H1 (cell line): Measurements from ENCODE around the gene GLB1L3. TPM values are rescaled to one million over a fixed set of nuclear protein-coding genes. Genes with fewer than 3 reads are reported as not detected.

ENCODE experiments used
- CTCF ChIA-PET: fragments of 300-600 bp; sonication (Branson Sonifier 250); formaldehyde crosslinking; loops from one replicate; lab custom pipeline; 2021; ENCODE audit not compliant: partially characterized antibody; lab: Charles Lee
- POLR2A ChIA-PET: fragments of 300-600 bp; sonication (Branson Sonifier 250); formaldehyde crosslinking; loops from one replicate; lab custom pipeline; 2021; ENCODE audit warnings: inconsistent platforms; ENCODE audit not compliant: partially characterized antibody; lab: Charles Lee
- DNase-seq, 2 experiments: peaks; one replicate each; pipeline versions ENCODE4 v3.0.0 to v3.0.0-alpha.2; 2010 to 2022; ENCODE audit warnings: low spot score in 2 of 2, low read depth in 1 of 2, mixed read lengths in 1 of 2
- FAIRE-seq: peaks from 2 replicates; lab custom pipeline; 2011; peaks lifted over from hg19 to GRCh38; lab: Jason Lieb, UNC
- H2AFZ ChIP-seq: 2 replicates; pipeline ENCODE4 v1.8.1; 2012; ENCODE audit warnings: low read length, inconsistent platforms
- H2AK5ac ChIP-seq: 2 replicates; pipeline ENCODE4 v1.6.1; 2013; ENCODE audit warnings: low read depth, low read length
- H2BK120ac ChIP-seq: replicated peaks from 2 replicates; pipeline ENCODE3; 2013; ENCODE audit warnings: low read depth, low read length, inconsistent platforms
- H2BK12ac ChIP-seq: 2 replicates; pipeline ENCODE4 v1.6.1; 2013; ENCODE audit warnings: low read depth, low read length
- H2BK15ac ChIP-seq: 2 replicates; pipeline ENCODE4 v1.6.1; 2013; ENCODE audit warnings: low read length
- H2BK20ac ChIP-seq: 2 replicates; pipeline ENCODE4 v1.6.1; 2013; ENCODE audit warnings: low read length
- H2BK5ac ChIP-seq: 2 replicates; pipeline ENCODE4 v1.6.1; 2013; ENCODE audit warnings: low read depth, low read length
- H3K14ac ChIP-seq: 2 replicates; pipeline ENCODE4 v1.6.1; 2013; ENCODE audit warnings: inconsistent platforms; ENCODE audit not compliant: insufficient read length
- H3K18ac ChIP-seq: 2 replicates; pipeline ENCODE4 v1.6.1; 2013; ENCODE audit warnings: low read length; ENCODE audit errors: extremely low read depth
- H3K23ac ChIP-seq: 2 replicates; pipeline ENCODE4 v1.6.1; 2013; ENCODE audit warnings: inconsistent platforms; ENCODE audit not compliant: insufficient read length
- H3K23me2 ChIP-seq: 2 replicates; pipeline ENCODE4 v1.6.1; 2013; ENCODE audit warnings: low read depth, low read length
- H3K27ac ChIP-seq: 2 replicates; pipeline ENCODE4 v1.6.1; 2011; ENCODE audit warnings: low read depth, low read length, inconsistent platforms
- H3K27me3 ChIP-seq, 4 experiments: replicated peaks in 1 of 4; 1 replicate in 1 of 4; 2 replicates in 3 of 4; pipeline versions ENCODE4 v1.6.1 to v1.8.1; 2011 to 2013; ENCODE audit warnings: low read length in 3 of 4, mild to moderate bottlenecking in 3 of 4, inconsistent platforms in 2 of 4, mixed read lengths in 2 of 4, moderate library complexity in 1 of 4; ENCODE audit not compliant: control insufficient read depth in 3 of 4, insufficient read depth in 3 of 4; ENCODE audit errors: extremely low read depth in 1 of 4
- H3K36me3 ChIP-seq, 4 experiments: 2 replicates each; pipeline versions ENCODE4 v1.6.1 to v1.8.1; 2011 to 2013; ENCODE audit warnings: mild to moderate bottlenecking in 4 of 4, low read length in 3 of 4, moderate library complexity in 2 of 4, control low read depth in 1 of 4, inconsistent platforms in 1 of 4; ENCODE audit not compliant: insufficient read depth in 4 of 4, control insufficient read depth in 2 of 4
- H3K4ac ChIP-seq: replicated peaks from 2 replicates; pipeline ENCODE3; 2013; ENCODE audit warnings: low read length, low read depth, mixed read lengths, inconsistent platforms; ENCODE audit not compliant: insufficient read length
- H3K4me1 ChIP-seq, 4 experiments: replicated peaks in 1 of 4; 1 replicate in 1 of 4; 2 replicates in 3 of 4; pipeline versions ENCODE4 v1.6.1 to v1.8.1; 2011 to 2013; ENCODE audit warnings: low read length in 3 of 4, inconsistent platforms in 2 of 4, mixed read lengths in 1 of 4; ENCODE audit not compliant: insufficient read depth in 4 of 4, control insufficient read depth in 3 of 4
- H3K4me2 ChIP-seq, 2 experiments: 2 replicates each; pipeline versions ENCODE4 v1.6.1 to v1.8.1; 2011 to 2013; ENCODE audit warnings: low read depth in 2 of 2, low read length in 2 of 2, control low read depth in 1 of 2, inconsistent platforms in 1 of 2, mild to moderate bottlenecking in 1 of 2; ENCODE audit not compliant: insufficient read depth in 1 of 2
- H3K4me3 ChIP-seq, 4 experiments: fragments of 200-600, 300-600 bp in 1 of 4; sonication (generic), shearing (Covaris generic), sonication (Bioruptor Twin) in 1 of 4; 2 replicates each; pipeline versions ENCODE4 v1.5.1 to v1.8.1; 2011 to 2016; ENCODE audit warnings: low read length in 4 of 4, low read depth in 3 of 4, control low read depth in 2 of 4, inconsistent platforms in 2 of 4, mild to moderate bottlenecking in 2 of 4, mixed read lengths in 1 of 4, moderate library complexity in 1 of 4; ENCODE audit not compliant: insufficient read depth in 2 of 4; ENCODE audit errors: extremely low read depth in 1 of 4
- H3K56ac ChIP-seq: replicated peaks from 2 replicates; pipeline ENCODE3; 2013; ENCODE audit warnings: low read depth, mild to moderate bottlenecking, mixed read lengths, low read length, inconsistent platforms; ENCODE audit not compliant: insufficient read length
- H3K79me1 ChIP-seq: 2 replicates; pipeline ENCODE4 v1.6.1; 2013; ENCODE audit warnings: low read depth, low read length, control low read depth
- H3K79me2 ChIP-seq, 2 experiments: 2 replicates each; pipeline versions ENCODE4 v1.6.1 to v1.8.1; 2012 to 2013; ENCODE audit warnings: low read length in 2 of 2, mild to moderate bottlenecking in 2 of 2, inconsistent platforms in 1 of 2; ENCODE audit not compliant: insufficient read depth in 2 of 2, control insufficient read depth in 1 of 2
- H3K9ac ChIP-seq, 4 experiments: replicated peaks in 1 of 4; 1 replicate in 1 of 4; 2 replicates in 3 of 4; pipeline versions ENCODE4 v1.6.1 to v1.8.1; 2011 to 2013; ENCODE audit warnings: low read depth in 3 of 4, low read length in 3 of 4, control low read depth in 2 of 4, mild to moderate bottlenecking in 2 of 4, moderate library complexity in 2 of 4, inconsistent platforms in 1 of 4; ENCODE audit errors: extremely low read depth in 1 of 4
- H3K9me3 ChIP-seq, 2 experiments: 2 replicates each; pipeline versions ENCODE4 v1.6.1 to v1.8.1; 2012 to 2013; ENCODE audit warnings: mild to moderate bottlenecking in 2 of 2, moderate library complexity in 2 of 2, control low read depth in 1 of 2, inconsistent platforms in 1 of 2, low read depth in 1 of 2, low read length in 1 of 2, mixed read lengths in 1 of 2; ENCODE audit not compliant: insufficient read depth in 2 of 2
- H4K20me1 ChIP-seq, 2 experiments: replicated peaks in 1 of 2; 2 replicates each; pipeline versions ENCODE3 to v1.8.1; 2011 to 2013; ENCODE audit warnings: inconsistent platforms in 2 of 2, low read length in 2 of 2, mild to moderate bottlenecking in 1 of 2; ENCODE audit not compliant: insufficient read depth in 2 of 2, control insufficient read depth in 1 of 2
- H4K5ac ChIP-seq: 2 replicates; pipeline ENCODE4 v1.6.1; 2013; ENCODE audit warnings: low read length, low read depth, mixed read lengths, inconsistent platforms; ENCODE audit not compliant: insufficient read length
- H4K8ac ChIP-seq: 2 replicates; pipeline ENCODE4 v1.8.0; 2013; ENCODE audit warnings: mild to moderate bottlenecking, moderate library complexity, low read length, inconsistent platforms; ENCODE audit not compliant: insufficient read depth; ENCODE audit errors: extremely low read depth
- H4K91ac ChIP-seq: replicated peaks from 2 replicates; pipeline ENCODE3; 2013; ENCODE audit warnings: low read length, mixed read lengths, inconsistent platforms; ENCODE audit not compliant: insufficient read length
- ATF2 ChIP-seq: IDR thresholded peaks from 2 replicates; pipeline ENCODE4 v1.6.1; 2012; ENCODE audit warnings: low read length, inconsistent platforms
- CBX5 ChIP-seq: fragments of 300-800, 300-1000 bp; sonication (generic); IDR thresholded peaks from 2 replicates; pipeline ENCODE4 v1.7.1; 2016; ENCODE audit warnings: antibody characterized with exemption, low read length, low read depth
- EGR1 ChIP-seq: IDR thresholded peaks from 2 replicates; pipeline ENCODE4 v1.6.1; 2011; ENCODE audit warnings: low read depth, low read length, borderline replicate concordance
- MAFK ChIP-seq: IDR thresholded peaks from 2 replicates; pipeline ENCODE4 v1.6.1; 2012; ENCODE audit warnings: low read depth, mild to moderate bottlenecking, improper control_type of control experiment, low read length
- POLR2A ChIP-seq, 2 experiments: IDR thresholded peaks; 1 replicate in 1 of 2; 2 replicates in 1 of 2; pipeline ENCODE4 v1.6.1; 2011; ENCODE audit warnings: low read depth in 2 of 2, low read length in 2 of 2, mild to moderate bottlenecking in 2 of 2; ENCODE audit errors: control extremely low read depth in 1 of 2
- RAD21 ChIP-seq, 2 experiments: IDR thresholded peaks in 1 of 2; conservative IDR thresholded peaks in 1 of 2; 2 replicates each; pipeline ENCODE4 v1.6.1; 2011; ENCODE audit warnings: low read depth in 2 of 2, low read length in 2 of 2, improper control_type of control experiment in 1 of 2, inconsistent platforms in 1 of 2, mild to moderate bottlenecking in 1 of 2, moderate library complexity in 1 of 2
- RFX5 ChIP-seq: IDR thresholded peaks from 2 replicates; pipeline ENCODE4 v1.6.1; 2011; ENCODE audit warnings: low read depth, low read length, improper control_type of control experiment, borderline replicate concordance
- SP1 ChIP-seq: IDR thresholded peaks from 2 replicates; pipeline ENCODE4 v1.6.1; 2011; ENCODE audit warnings: low read depth, low read length
- SP4 ChIP-seq: IDR thresholded peaks from 2 replicates; pipeline ENCODE4 v1.6.1; 2012; ENCODE audit warnings: low read length, inconsistent platforms
- TAF7 ChIP-seq: optimal IDR thresholded peaks from 2 replicates; pipeline ENCODE3; 2011; ENCODE audit warnings: low read depth, mild to moderate bottlenecking, inconsistent platforms, low read length, moderate library complexity, borderline replicate concordance
- TBP ChIP-seq: IDR thresholded peaks from 2 replicates; pipeline ENCODE4 v1.6.1; 2011; ENCODE audit warnings: low read depth, low read length, improper control_type of control experiment
- TEAD4 ChIP-seq: IDR thresholded peaks from 2 replicates; pipeline ENCODE4 v1.6.1; 2012; ENCODE audit warnings: low read depth, low read length, inconsistent platforms, mixed read lengths
- YY1 ChIP-seq: IDR thresholded peaks from 2 replicates; pipeline ENCODE4 v1.6.1; 2011; ENCODE audit warnings: low read depth, mild to moderate bottlenecking, low read length
- WGBS, 2 experiments: shearing (Covaris generic) in 1 of 2; methylation state at CpG; one replicate each; pipeline versions ENCODE4 v1.1.6 to v1.1.7; 2013 to 2015; ENCODE audit warnings: low lambda C conversion rate in 2 of 2, mixed read lengths in 2 of 2, inconsistent platforms in 1 of 2, low coverage in 1 of 2, missing lambda C conversion rate in 1 of 2; ENCODE audit not compliant: insufficient replicate concordance in 2 of 2, insufficient coverage in 1 of 2, insufficient read length in 1 of 2; ENCODE audit errors: extremely low coverage in 1 of 2, missing lambda C conversion rate in 1 of 2; 5-methylcytosine and 5-hydroxymethylcytosine counted together
- polyA plus RNA-seq, 7 experiments: library from polyadenylated mRNA; depleted of rRNA in 3 of 7; stranded (reverse) in 5 of 7; unstranded in 2 of 7; fragments of >200 nt in 5 of 7; fragments of 200-250 nt in 2 of 7; gene quantifications; 1 replicate in 5 of 7; 2 replicates in 1 of 7; 4 replicates in 1 of 7; pipeline versions ENCODE4 v1.2.1 to v1.2.3, GENCODE V29; 2011 to 2013; ENCODE audit warnings: missing spikeins in 2 of 7, mixed read lengths in 2 of 7
- total RNA-seq: library from RNA; stranded (reverse); fragmentation: NEBNext Ultra II Directional; extraction: Animal tissue kit (Norgen Biotek cat#: 25700); gene quantifications from 2 replicates; pipeline ENCODE4 v1.2.1, GENCODE V29; 2021

Gene GLB1L3
- total and polyA plus RNA-seq, 2 of the 8 experiments (the other 6 are each of a cell fraction or from before 2014, with no cell fraction given): 14.9 to 33.2 TPM

- H2BK15ac ChIP-seq: no peak overlapping the region
- no peak overlapping the region for H4K5ac ChIP-seq
- H2AFZ ChIP-seq: no peak overlapping the region
- no peaks in the 10 kb centered on the region for H3K23me2 ChIP-seq
- peaks cover 6 to 15% (median 9%) of the 10 kb centered on the region in 4 experiments; a peak in 7 of 8 replicates for H3K36me3 ChIP-seq
- H2AK5ac ChIP-seq: no peak overlapping the region
- no peak overlapping the region for H3K23ac ChIP-seq
- no peak overlapping the region for H4K8ac ChIP-seq
- no peak overlapping the region for H3K4me2 ChIP-seq
- H3K79me2 ChIP-seq: no peaks in the 10 kb centered on the region
- no peaks in the 10 kb centered on the region for H3K79me1 ChIP-seq
- H4K91ac ChIP-seq: no peak overlapping the region
- H3K18ac ChIP-seq: no peak overlapping the region
- CTCF ChIA-PET: interaction anchor here (1.2 to 4.3 kb wide), 4 partner anchors 12 to 28 kb away, joined by 3 to 26 read pairs (median 8); no protein-coding TSS in a partner anchor
- no peaks in the 10 kb centered on the region; a peak in 1 of 7 replicates for H3K27me3 ChIP-seq
- FAIRE-seq (no peak), DNase-seq (no peak)
- no peaks in the 10 kb centered on the region for H4K20me1 ChIP-seq
- H2BK12ac ChIP-seq: no peak overlapping the region
- WGBS, 2 experiments: 86% methylated on average over 9 of the region's 12 CpGs; no CpG with 5 or more reads in 1 of the 2 experiments
- no peak overlapping the region for H3K4ac ChIP-seq
- H3K56ac ChIP-seq: no peak overlapping the region
- H2BK5ac ChIP-seq: no peak overlapping the region
- POLR2A ChIA-PET: interaction anchor here (0.6 to 6.0 kb wide), 6 partner anchors 11 to 28 kb away, joined by 3 to 42 read pairs (median 3); partner anchors contain the start of gene GLB1L3
- no peak overlapping the region for H2BK120ac ChIP-seq
- no peaks in the 10 kb centered on the region for H3K9me3 ChIP-seq
- no peaks in the 10 kb centered on the region; a peak in 1 of 7 replicates for H3K4me1 ChIP-seq
- H3K4me3 ChIP-seq: no peak overlapping the region
- no peak overlapping the region for H2BK20ac ChIP-seq
- no peak overlapping the region for H3K14ac ChIP-seq
- no peak overlapping the region for H3K9ac ChIP-seq
- no peak overlapping the region for H3K27ac ChIP-seq
- no peak for TF ChIP-seq ATF2
- TF ChIP-seq SP4: no peak
- TF ChIP-seq TEAD4: no peak
- no peak for TF ChIP-seq YY1
- TF ChIP-seq MAFK: no peak
- no peak for TF ChIP-seq CBX5
- no peak for TF ChIP-seq TAF7
- no peak for TF ChIP-seq SP1
- no peak for TF ChIP-seq TBP
- no peak for TF ChIP-seq POLR2A (IDR thresholded peaks at IDR 0.05; ENCODE audit: control extremely low read depth in 1 of 2, low read depth in 2 of 2, low read length in 2 of 2)
- no peak for TF ChIP-seq RFX5
- TF ChIP-seq EGR1: no peak
- TF ChIP-seq RAD21 (IDR thresholded peaks at IDR 0.05 in 1 of 2, conservative IDR thresholded peaks at IDR 0.05 in 1 of 2; ENCODE audit: low read depth in 2 of 2, low read length in 2 of 2): no peak
These were observed 13.6 kb downstream of the GLB1L3 start for GRCh38 chr11:134289789-134290188.
